ENCODE data around the gene EIF4G1.

EIF4G1 gene

GRCh38 chr3:184350618-184351017 lies 36.2 kb downstream of the EIF4G1 start:
- no peak for DNase-seq (ENCODE audit: low read depth in 2 of 2)

DNA sequence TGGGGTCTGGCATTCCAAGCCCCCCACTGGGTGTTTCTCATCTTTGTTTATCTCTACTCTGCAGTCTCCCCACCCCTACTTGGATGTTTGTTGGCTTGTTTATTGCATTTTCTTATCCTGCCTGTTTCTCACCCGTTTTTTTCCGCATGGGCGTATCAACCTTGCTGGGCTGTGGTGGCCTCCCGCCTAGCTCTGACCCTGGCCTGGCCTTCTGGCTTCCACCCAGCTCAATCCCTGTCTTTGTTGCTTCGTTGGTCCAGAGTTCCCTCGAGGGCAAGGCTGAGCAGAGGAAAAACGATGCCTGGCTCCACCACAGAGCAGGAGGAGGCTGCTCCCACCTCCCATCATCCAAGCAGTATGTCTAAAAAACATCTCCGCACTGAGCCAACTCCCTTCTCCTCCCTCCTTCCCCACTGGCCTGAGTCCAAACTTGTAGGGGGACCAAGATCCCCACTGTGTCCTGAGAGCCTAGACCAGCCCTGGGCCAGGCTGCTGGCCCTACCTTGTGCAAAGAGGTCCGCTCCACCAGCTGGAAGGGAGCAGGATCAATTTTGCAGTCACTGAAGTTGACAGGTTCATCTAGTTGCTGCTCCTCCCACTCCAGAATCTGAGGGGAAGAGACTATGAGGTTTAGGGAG lies 37.2 kb downstream of the EIF4G1 start:
- no peak for DNase-seq (ENCODE audit: low read depth in 2 of 2)

- no peak for DNase-seq (ENCODE audit: low read depth in 2 of 2)
Observed at GRCh38 chr3:184352149-184352785, 37.9 kb downstream of the EIF4G1 start.

DNA sequence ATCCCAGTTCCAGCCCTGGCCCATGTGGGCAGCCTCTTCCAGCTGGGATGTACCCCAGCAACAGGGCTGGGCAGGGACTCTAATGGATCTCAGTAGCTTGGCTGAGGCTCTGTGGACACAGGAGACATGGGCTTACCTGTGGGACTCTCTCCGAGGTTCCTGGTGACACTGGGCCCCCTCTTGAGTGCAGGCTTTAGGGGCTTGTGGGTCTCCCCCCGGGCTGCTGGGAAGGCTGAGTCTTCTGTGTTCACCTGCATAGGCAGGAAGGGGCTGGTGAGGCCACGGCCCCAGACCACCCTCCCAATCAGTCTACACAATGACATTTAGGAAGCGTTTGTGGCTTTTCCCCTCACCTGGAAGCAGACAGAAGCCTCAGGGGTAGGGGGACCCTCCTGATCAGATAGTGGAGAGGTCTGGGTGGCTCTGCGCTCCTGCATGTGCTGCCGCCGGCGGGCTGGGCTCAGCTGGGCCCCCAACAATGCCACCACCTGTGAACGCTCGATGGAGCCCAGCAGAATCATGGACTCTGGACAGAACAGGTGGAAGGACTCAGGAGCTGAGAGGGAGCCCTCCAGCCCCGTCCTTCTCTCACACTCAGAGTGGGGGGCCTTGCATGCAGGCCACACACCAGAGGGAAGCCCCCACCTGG lies 38.6 kb downstream of the EIF4G1 start:
- no peak for DNase-seq (ENCODE audit: low read depth in 2 of 2)

DNA sequence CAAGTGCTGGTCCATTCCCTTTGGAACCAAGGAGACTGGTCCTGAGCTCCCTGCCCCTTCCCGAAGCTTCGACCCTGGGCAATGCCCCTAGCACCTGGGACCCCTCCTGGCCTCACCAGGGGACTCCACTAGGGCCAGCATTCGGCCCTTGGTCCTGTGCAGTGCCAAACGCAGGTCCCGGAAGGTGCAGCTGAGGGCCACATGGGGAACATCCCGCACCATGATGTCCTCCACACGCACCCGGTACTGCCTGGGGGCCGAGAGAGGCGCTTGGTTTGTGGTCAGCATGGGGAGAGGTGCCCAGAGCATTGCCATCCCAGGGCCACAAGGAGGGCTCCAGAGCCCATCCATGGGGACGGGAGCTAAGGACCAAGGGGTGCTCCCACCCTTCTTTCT lies 39.1 kb downstream of the EIF4G1 start:
- no peak for DNase-seq (ENCODE audit: low read depth in 2 of 2)

DNA sequence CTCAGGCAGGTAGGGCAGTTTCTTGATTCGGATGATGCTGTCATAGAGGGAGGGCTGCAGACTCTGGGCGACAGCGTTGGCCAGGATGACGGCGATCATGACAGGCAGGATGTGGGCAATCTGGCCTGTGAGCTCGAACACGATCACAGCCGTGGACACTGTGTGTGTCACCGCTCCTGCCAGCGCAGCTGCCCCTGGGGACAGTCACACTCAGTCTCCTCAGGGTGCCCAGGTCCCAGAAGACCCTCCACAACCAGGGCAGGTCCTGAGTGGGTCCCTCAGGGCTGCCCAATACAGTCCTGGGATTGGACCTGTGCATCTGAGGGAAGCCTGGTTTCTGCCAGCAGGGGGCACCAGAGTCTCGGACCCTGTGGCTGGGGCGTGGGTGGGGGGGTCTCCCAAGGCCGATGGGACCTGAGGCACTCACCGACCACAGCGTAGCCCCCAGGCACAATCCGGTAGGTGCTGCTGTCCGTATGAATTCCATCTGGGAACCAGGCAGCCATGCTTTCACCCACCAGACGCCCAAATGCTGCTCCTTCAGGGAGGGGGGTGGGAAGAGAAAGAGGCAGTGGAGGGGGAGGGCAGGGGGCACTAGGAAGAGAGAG lies 39.8 kb downstream of the EIF4G1 start:
- peak; percentile 23 to 39 for DNase-seq (ENCODE audit: low read depth in 2 of 2)

DNA sequence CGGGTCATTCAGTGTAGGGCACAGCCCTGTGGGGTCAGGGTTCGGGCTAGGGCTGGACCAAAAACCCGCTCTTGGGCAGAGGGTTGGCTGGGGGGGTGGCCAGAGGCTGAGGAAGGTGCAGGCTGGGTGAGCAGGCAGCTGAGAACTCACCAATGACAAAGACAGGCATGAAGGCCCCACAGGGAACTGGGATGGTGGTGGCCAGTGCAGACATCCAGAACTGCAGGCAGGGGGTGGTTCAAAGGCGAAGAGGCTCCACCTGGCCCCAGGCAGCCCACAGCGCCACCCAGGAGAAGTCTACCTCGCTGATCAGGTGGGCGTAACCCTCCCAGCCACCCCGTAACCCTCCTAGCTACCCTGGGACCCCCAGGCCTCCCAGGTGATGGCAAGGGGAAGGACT lies 40.3 kb downstream of the EIF4G1 start:
- no peak for DNase-seq (ENCODE audit: low read depth in 2 of 2)

DNA sequence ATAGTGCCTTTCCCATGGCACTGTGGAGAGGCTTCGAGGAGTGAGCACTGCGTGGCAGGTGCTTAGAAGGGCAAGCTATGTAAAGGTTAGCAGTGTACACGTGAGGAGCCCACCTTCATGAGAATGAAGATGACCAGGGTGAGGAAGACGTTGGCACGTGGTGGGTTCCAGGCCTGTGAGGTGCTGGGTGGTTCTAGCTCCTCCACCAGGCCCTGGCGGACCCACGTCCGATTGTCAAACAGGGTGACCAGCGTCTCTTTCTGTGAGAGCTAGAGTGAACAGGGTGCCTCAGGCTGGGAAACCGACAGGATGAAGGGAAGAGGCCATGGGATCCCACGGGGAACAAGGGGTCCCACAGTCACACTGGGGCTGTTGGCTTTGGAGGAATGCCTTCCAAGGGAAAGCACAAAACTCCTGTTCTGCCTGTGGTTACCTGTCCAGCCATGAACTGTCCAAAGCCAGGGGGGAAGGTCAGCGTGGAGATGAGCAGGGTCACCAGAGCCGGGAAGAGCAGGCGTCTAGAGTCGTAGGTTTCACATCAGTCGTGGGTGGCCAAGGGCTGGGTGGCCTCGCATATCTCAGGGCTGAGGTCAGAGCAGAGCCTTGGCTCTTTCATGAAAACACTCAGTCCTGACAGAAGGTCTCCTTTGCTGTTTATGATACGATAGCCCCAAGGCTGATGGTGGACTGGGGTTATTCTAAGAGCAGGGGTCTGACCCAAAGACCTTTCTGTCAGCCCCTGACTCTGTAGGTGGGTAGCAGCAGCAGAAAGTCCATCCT lies 41.0 kb downstream of the EIF4G1 start:
- DNase-seq (ENCODE audit: low read depth in 2 of 2): no peak

- DNase-seq (ENCODE audit: low read depth in 2 of 2): no peak
Observed at GRCh38 chr3:184357248-184358123, 43.1 kb downstream of the EIF4G1 start.

- DNase-seq (ENCODE audit: low read depth in 2 of 2): no peak
Observed at GRCh38 chr3:184358124-184358767, 43.8 kb downstream of the EIF4G1 start.

DNA sequence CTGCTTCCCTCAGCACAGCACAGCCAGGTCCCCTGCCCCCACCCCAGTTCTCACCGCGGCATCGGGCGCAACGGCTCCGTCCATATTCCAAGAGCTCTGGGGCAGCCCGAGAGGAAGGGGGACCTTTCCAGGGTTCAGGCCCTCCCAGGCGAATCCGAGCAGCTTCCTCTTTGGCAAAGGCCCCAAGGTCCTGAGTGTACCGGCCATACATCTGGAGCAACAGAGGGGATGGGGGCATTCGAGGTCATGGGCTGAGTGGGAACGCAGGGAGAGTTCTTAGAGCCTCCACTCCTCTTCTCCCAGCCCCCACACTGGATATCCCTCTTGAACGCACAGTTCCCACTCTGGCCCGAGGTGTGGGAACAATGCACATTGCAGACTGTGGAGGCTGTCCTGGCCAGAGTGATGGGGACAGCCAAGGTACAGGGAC lies 44.5 kb downstream of the EIF4G1 start:
- no peak for DNase-seq (ENCODE audit: low read depth in 2 of 2)

GRCh38 chr3:184359610-184360009 lies 45.2 kb downstream of the EIF4G1 start:
- DNase-seq (ENCODE audit: low read depth in 2 of 2): no peak

GRCh38 chr3:184360070-184360928 lies 45.9 kb downstream of the EIF4G1 start:
- DNase-seq (ENCODE audit: low read depth in 2 of 2): no peak

DNA sequence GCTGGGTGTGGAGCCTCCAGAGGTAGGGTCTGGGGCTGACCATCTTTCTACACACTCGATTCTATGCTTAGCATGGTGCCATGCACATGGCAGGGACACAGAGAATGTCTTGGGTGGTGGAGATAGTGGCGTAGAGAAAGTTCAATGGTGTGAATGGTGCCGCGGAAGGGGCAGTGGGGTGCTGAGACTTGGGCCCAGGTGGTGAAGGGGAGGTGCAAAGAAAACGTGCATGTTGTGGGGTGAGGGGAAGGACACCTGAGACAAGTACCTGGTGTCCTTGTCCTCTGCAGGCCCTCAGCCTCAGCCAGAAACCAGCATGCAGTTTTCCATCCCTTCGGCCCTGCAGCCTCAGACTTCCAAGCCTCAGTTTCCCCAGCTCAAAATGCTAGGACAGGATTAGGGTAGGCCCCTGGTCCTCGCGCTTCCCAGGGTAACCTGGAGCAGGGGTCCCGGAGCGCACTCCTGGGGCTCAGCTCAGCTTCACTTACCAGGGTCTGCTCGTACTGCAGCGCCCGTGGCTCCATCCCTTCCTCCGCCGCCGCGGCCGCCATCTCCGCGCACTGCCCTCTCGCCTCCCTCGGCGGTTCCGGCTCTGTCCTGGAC lies 46.6 kb downstream of the EIF4G1 start:
- DNase-seq (ENCODE audit: low read depth in 2 of 2): no peak

GRCh38 chr3:184361532-184361931 lies 47.1 kb downstream of the EIF4G1 start, which contains the start of the genes CLCN2 and POLR2H:
TSS of gene CLCN2 (minus strand) at chr3:184361605. CDS start at chr3:184361479, 126 bp downstream.
TSS of gene POLR2H (plus strand) at chr3:184361710. CDS start at chr3:184363493, 1,783 bp downstream.
- peak; percentile 27 to 33 for DNase-seq (ENCODE audit: low read depth in 2 of 2)

- DNase-seq (ENCODE audit: low read depth in 2 of 2): peak; percentile 16 to 35
Observed at GRCh38 chr3:184361932-184362667, 47.7 kb downstream of the EIF4G1 start.

- peak; percentile 95 to 96 for DNase-seq (ENCODE audit: low read depth in 2 of 2)
Observed at GRCh38 chr3:184362668-184363546, 48.5 kb downstream of the EIF4G1 start.

All from stimulated activated CD8-positive, alpha-beta memory T cell treated with anti-CD3 and anti-CD28 coated beads, Interleukin-15, amount 100 ng/mL, for 48 hours (primary cell).